GM19328 (cell line): ENCODE results near the gene ZBTB20.

Experiments used
- ATAC-seq: cut with Tn5 transposase; IDR thresholded peaks from one replicate; pipeline ENCODE4 v1.9.1; 2021; ENCODE audit warnings: mild to moderate bottlenecking, moderate library complexity; ENCODE audit not compliant: unreplicated experiment

Gene ZBTB20

DNA sequence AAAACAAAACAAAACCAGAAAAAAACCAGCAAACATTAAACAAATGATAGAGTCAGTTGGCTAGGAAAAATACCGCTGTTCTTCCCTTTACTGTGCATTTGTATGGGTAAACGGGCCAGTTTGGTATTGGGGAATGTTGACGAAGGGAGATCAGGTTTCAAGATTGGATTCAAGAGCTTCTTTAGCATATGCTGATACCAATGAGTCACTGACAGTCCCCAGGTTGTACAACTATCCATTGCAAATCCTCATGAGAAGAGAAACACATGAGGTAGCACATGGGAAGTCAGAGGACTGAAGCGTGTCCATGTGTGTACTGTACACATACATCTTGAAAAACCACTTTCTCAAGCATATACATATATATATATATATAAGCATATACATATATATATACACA lies 827.6 kb downstream of the ZBTB20 start:
- no peak for ATAC-seq

DNA sequence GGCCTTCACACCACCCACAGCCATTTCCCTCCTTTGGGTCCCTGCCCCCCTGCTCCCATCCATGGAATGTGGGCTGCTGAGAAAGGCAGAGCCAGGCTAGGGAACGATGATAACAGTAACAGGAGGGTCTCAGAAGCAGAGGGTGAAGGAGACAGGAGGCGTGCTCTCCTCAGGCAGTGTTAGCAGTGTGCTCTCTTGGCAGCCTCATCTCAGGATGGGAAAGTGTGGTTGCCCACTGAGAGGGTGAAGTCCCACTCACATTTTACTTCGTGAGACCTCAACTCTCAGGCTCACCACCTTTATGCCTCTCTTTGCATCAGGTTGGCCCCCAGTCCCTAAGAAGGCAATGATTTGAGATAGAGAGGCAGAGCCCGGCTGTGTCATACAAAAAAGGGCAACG lies 828.8 kb downstream of the ZBTB20 start:
- no peak for ATAC-seq

GRCh38 chr3:114314282-114314681 lies 832.8 kb downstream of the ZBTB20 start:
- no peak for ATAC-seq

DNA sequence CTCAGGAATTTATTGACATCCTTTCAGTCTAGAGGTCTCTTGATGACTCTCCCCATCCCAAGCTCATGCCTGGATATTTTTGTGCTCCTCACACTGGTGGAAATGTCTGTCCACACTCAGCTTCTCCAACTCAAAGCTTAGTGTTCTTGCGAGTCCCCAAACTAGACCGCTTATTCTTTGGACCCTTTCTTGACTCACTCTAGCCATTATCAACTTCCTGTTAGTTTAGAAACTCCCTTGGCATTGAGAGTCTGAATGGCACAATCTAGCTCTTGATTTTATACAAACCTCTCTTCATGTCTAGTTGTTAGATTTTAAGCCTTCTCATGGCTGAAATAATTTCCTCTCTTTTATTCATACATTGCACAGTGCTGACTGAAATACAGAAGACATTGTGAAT lies 833.7 kb downstream of the ZBTB20 start:
- no peak for ATAC-seq

- ATAC-seq, result no peak
Observed at GRCh38 chr3:114310695-114311094, 836.4 kb downstream of the ZBTB20 start.

DNA sequence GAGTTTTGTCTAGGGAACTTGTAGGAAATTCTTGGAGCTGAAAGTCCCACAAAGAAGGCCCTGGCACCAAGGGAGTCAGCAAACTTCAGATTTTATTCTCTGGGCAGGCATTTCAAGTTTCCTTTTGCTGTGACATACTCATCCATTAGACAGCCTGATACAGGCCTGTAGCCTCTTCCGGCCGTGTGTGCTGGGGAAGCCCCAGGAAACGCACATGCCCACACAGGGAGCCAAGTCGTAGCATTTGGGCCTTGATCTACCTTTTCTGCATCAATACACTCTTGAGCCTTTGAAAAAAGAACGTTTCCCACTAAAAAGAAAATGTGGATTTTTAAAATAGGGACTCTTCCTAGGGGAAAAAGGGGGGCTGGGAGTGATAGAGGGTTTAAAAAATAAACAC lies 838.3 kb downstream of the ZBTB20 start:
- ATAC-seq, result peak; percentile 75

DNA sequence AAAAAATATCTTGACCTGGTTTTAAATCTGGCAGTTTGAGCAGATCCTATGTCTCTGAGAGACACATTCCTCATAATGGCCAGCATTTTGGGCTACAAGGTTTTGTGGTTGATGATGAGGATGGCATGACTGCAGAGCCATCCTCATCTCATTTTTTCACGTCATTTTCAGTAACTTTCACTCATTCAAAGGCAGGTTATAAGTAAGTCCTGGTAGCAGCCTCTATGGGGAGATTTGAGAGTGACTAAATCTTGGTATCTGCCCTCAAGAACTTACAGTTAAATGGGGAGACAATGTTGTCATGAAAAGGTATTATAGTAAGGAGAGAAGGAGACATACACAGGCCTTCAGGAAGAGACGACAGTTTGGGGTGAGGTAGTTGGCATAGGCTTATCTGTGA lies 838.7 kb downstream of the ZBTB20 start:
- peak; percentile 5 for ATAC-seq

GRCh38 chr3:114307832-114308231 lies 839.3 kb downstream of the ZBTB20 start:
- ATAC-seq, result no peak

DNA sequence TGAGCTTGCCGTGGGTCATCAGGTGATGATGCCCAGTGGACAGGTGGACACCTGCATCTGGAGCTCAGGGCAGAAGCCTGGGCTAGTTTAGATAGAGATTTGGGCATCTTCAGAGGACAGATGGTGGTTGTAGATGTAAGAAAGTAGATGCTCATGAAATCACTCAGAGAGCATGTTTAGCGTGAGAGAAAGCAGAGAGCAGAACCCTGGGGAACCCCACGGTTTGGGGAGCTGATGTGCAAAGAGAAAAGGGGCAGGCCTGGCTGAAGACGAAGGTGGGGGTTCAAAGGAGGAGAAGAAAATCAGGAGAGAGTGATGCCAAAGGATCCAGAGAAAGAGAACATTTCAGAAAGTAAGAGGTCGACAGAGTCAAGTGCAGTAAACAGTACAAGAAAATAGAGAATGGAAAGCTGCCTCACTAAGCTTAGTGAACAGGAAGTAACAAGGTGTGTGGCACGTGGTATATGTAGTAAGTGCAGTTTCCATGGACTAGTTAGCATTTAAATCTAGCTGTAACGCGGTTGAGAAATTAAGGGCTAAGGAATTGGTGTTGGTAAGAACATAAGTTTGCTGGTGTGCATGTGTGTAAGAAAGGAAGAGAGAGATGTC lies 839.8 kb downstream of the ZBTB20 start:
- no peak for ATAC-seq

- ATAC-seq, result no peak
Observed at GRCh38 chr3:114299941-114300624, 847.0 kb downstream of the ZBTB20 start.

DNA sequence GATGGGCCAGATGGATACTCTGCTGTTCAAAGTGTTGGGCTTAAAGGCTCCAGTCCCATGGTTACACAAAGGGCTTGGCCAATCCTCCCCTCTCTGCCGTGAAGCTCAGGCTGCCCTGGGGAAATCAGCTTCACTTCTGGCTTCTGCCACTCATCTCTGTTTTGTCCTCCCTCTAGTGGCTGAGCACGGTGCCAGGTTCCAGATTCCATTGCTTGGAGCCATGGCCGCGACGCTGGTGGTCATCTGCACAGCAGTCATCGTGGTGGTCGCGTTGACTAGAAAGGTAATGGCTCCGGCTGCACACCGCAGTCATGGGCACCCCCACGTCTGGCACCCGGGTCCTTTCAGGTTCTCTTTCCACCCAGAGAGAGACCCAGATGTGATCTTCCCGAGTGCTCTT lies 847.7 kb downstream of the ZBTB20 start:
- ATAC-seq, result no peak

GRCh38 chr3:114295946-114296345 lies 851.1 kb downstream of the ZBTB20 start:
- no peak for ATAC-seq

GRCh38 chr3:114294940-114295480 lies 852.1 kb downstream of the ZBTB20 start:
- ATAC-seq, result no peak

- no peak for ATAC-seq
Observed at GRCh38 chr3:114293838-114294535, 853.1 kb downstream of the ZBTB20 start, which contains the start of gene TIGIT. TSS of gene TIGIT (plus strand) at chr3:114294028. CDS start at chr3:114294062, 34 bp downstream.

GRCh38 chr3:114290911-114291901 lies 855.9 kb downstream of the ZBTB20 start:
- peak; percentile 83 for ATAC-seq

GRCh38 chr3:114286266-114286665 lies 860.8 kb downstream of the ZBTB20 start:
- ATAC-seq, result no peak

DNA sequence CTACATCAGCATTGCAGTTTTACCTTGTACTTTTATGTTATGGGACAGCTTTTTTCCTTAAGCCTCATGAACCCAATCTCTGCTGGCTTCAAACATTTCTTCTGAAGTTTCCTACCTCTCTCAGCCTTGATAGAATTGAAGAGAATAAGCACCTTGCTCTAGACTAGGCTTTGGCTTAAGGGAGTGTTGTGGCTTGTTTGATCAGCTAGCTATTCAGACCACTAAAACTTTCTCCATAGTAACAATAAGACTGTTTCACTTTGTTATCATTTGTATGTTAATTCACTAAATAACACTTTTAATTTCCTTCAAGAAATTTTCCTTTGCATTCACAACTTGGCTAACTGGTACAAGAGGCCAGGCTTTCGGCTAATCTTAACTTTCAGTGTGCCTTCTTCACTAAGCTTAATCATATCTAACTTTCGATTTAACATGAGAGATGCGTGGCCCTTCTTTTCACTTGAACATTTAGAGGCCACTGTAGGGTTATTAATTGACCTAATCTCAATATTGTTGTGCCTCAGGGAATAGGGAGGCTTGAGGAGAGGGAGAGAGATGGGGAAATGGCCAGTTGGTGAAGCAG lies 861.3 kb downstream of the ZBTB20 start:
- no peak for ATAC-seq

DNA sequence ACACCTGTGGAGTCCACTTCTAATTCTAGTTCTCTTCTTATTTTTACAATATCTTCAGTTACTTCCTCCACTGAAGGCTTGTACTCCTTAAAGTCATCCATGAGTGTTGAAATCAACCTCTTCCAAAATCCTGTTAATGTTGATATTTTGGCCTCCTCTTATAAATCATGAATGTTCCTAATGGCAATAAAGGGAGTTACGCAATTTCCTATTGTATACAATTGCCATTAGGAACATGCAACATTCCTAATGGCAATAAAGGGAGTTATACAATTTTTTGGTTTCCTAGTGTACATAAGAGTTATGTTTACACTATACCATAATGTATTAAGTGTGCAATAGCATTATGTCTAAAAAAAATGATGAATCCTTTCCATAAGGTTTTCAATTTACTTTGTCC lies 862.4 kb downstream of the ZBTB20 start:
- no peak for ATAC-seq
